ENCODE results near the gene NACA2.
"Not testable (repeated sequence)": the region's sequence is repeated elsewhere in the genome, so short reads cannot be mapped to it uniquely, and the experiment has no call there.

Gene NACA2

DNA sequence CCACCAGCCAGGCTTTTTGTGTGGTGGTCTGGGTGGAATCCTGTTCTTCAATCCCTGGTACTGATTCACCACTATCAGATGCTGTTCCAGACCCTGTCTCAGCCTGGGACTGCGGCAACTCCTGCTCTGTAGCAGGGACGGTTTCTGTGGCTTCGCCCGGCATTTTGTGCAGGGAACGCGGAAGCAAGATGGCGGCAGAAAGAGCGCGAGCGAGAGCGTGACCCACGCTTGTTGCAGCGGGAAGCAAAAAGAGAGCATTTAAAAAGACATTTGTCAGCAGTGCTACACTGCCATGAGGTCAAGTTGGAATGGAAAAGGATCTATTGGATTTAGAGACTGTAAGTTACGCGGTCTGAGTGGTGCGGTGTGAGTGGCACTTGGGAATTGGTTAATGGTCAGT, at the start of gene NACA2:
Gene NACA2 (minus strand): TSS at position 202 of the 400 bp plus-strand sequence. CDS start 39 bp downstream, at position 163.
- H3K4me1 ChIP-seq (ENCODE audit: insufficient read depth, low read length): no peaks in the 10 kb centered on the region
- H3K4me3 ChIP-seq (ENCODE audit: low read depth in 1 of 2, low read length in 2 of 2): no peak within 1 kb of the TSS
- H3K9me3 ChIP-seq (ENCODE audit: low read length): no peaks in the 10 kb centered on the region
- H3K27ac ChIP-seq (ENCODE audit: low read depth, low read length): no peak within 1 kb of the TSS
- no peak within 1 kb of the TSS for H3K9ac ChIP-seq (ENCODE audit: low read length)
- no peaks in the 10 kb centered on the region for H3K27me3 ChIP-seq (ENCODE audit: control insufficient read depth in 1 of 2, insufficient read depth in 2 of 2, low read length in 2 of 2)
- no peaks in the 10 kb centered on the region for H3K36me3 ChIP-seq (ENCODE audit: insufficient read depth, low read length)

DNA sequence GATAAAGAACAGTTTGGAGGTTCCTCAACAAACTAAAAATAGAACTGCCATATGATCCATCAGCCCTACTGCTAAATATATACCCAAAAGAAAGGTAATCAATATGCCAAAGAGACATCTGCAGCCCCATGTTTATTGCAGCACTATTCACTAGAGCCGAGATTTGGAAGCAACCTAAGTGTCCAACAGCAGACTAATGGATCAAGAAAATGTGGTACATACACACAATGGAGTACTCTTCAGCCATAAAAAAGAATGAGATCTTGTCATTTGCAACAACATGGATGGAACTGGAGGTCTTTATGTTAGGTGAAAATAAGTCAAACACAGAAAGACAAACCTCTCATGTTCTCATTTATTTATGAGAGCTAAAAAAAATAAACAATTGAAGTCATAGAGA, 48.8 kb upstream of the NACA2 start:
- Histone ChIP-seq H3K9ac (ENCODE audit: low read length) (no peak overlapping the region), H3K4me3 (ENCODE audit: low read depth in 1 of 2, low read length in 2 of 2) (no peak overlapping the region), H3K27ac (ENCODE audit: low read depth, low read length) (no peak overlapping the region), H3K4me1 (ENCODE audit: insufficient read depth, low read length) (no peaks in the 10 kb centered on the region), H3K36me3 (ENCODE audit: insufficient read depth, low read length) (no peaks in the 10 kb centered on the region), H3K27me3 (ENCODE audit: control insufficient read depth in 1 of 2, insufficient read depth in 2 of 2, low read length in 2 of 2) (no peaks in the 10 kb centered on the region), H3K9me3 (ENCODE audit: low read length) (peaks cover 6% of the 10 kb centered on the region)

DNA sequence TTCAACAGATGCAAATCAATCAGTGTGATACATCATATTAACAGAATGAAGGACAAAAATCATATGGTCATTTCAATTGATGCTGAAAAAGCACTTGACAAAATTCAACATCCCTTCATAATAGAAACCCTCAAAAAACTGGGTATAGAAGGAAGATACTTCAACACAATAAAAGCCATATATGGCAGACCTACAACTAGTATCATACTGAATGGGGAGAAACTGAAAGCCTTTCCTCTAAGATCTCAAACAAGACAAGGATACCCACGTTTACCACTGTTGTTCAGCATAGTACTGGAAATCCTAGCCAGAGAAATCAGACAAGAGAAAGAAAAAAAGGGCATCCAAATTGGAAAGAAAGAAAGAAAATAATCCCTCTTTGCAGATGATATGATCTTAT, 47.1 kb upstream of the NACA2 start:
- no peak overlapping the region for H3K9ac ChIP-seq (ENCODE audit: low read length)
- H3K4me1 ChIP-seq (ENCODE audit: insufficient read depth, low read length): no peaks in the 10 kb centered on the region
- no peaks in the 10 kb centered on the region for H3K36me3 ChIP-seq (ENCODE audit: insufficient read depth, low read length)
- no peaks in the 10 kb centered on the region for H3K27me3 ChIP-seq (ENCODE audit: control insufficient read depth in 1 of 2, insufficient read depth in 2 of 2, low read length in 2 of 2)
- H3K4me3 ChIP-seq (ENCODE audit: low read depth in 1 of 2, low read length in 2 of 2): no peak overlapping the region
- H3K9me3 ChIP-seq (ENCODE audit: low read length): peaks cover 6% of the 10 kb centered on the region
- no peak overlapping the region for H3K27ac ChIP-seq (ENCODE audit: low read depth, low read length)

DNA sequence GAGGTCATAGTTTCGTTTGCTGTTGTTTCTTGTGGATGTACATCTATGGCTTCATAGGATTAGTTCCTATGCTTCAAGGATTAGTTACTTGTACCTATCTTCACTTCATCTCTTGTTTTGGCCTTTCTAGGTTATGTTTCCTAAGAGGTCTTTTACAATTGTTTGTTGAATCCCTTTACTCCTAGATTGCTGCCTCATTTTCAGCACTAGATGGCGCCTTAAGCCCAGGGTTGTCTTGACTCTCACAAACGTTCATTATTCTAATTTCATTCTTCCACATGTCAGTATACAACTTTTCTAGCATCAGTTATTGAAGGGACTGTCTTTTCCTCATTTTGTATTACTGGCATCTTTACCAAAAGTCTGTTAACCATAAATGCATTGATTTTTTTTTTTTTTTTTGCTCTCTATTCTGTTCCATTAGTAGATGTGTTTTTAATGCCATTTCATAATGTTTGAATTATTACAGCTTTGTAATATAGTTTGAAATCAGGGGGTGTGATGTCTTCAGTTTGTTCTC, 45.0 kb upstream of the NACA2 start:
- H3K36me3 ChIP-seq (ENCODE audit: insufficient read depth, low read length): no peaks in the 10 kb centered on the region
- peaks cover 6% of the 10 kb centered on the region for H3K9me3 ChIP-seq (ENCODE audit: low read length)
- no peaks in the 10 kb centered on the region for H3K27me3 ChIP-seq (ENCODE audit: control insufficient read depth in 1 of 2, insufficient read depth in 2 of 2, low read length in 2 of 2)
- no peak overlapping the region for H3K4me3 ChIP-seq (ENCODE audit: low read depth in 1 of 2, low read length in 2 of 2)
- H3K27ac ChIP-seq (ENCODE audit: low read depth, low read length): no peak overlapping the region
- no peak overlapping the region for H3K9ac ChIP-seq (ENCODE audit: low read length)
- no peaks in the 10 kb centered on the region for H3K4me1 ChIP-seq (ENCODE audit: insufficient read depth, low read length)

DNA sequence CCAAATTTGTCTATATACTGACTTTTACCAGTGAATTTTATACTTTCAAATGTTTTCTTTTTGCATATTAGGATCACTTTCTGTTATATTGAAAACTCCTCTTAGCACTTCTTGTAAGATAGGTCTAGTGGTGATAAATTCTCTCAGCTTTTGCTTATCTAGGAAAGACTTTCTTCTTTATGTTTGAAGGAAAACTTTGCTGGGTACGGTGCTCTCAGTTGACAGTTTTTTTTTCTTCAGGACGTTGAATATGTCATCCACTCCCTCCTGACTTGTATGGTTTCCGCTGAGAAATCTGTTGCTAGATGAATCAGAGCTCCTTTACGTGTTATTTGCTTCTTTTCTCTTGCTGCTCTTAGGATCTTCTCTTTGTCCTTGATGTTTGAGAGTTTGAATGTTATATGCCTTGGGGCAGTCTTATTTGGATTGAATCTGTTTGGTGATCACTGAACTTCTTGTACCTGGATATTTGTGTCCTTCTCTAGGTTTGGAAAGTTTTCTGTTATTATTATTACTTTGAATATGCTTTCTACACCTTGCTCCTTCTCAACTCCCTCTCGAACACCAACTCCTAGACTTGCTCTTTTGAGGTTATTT, 44.0 kb upstream of the NACA2 start:
- no peaks in the 10 kb centered on the region for H3K27me3 ChIP-seq (ENCODE audit: control insufficient read depth in 1 of 2, insufficient read depth in 2 of 2, low read length in 2 of 2)
- no peaks in the 10 kb centered on the region for H3K4me1 ChIP-seq (ENCODE audit: insufficient read depth, low read length)
- no peak overlapping the region for H3K27ac ChIP-seq (ENCODE audit: low read depth, low read length)
- no peak overlapping the region for H3K9ac ChIP-seq (ENCODE audit: low read length)
- no peak overlapping the region for H3K4me3 ChIP-seq (ENCODE audit: low read depth in 1 of 2, low read length in 2 of 2)
- H3K36me3 ChIP-seq (ENCODE audit: insufficient read depth, low read length): no peaks in the 10 kb centered on the region
- H3K9me3 ChIP-seq (ENCODE audit: low read length): peaks cover 6% of the 10 kb centered on the region

DNA sequence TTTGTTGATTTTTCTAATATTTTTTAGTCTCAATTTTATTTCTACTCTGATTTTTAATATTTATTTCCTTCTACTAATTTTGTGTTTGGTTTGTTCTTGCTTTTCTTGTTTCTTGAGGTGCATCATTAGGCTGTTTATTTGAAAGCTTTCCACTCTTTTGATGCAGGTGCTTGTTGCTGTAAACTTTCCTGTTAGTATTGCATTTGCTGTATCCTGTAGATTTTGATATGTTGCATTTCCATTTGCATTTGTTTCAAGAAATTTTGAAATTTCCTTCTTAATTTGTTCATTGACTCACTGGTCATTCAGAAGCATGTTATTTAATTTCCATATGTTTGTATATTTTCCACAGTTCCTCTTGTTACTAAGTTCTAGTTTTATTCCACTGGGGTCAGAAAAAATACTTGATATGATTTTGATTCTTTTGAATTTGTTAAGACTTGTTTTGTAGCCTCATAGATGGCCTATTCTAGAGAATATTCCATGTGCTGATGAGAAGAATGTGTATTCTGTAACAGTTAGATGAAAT, 43.1 kb upstream of the NACA2 start:
- peaks cover 6% of the 10 kb centered on the region for H3K9me3 ChIP-seq (ENCODE audit: low read length)
- H3K27ac ChIP-seq (ENCODE audit: low read depth, low read length): no peak overlapping the region
- no peaks in the 10 kb centered on the region for H3K27me3 ChIP-seq (ENCODE audit: control insufficient read depth in 1 of 2, insufficient read depth in 2 of 2, low read length in 2 of 2)
- H3K9ac ChIP-seq (ENCODE audit: low read length): no peak overlapping the region
- no peaks in the 10 kb centered on the region for H3K36me3 ChIP-seq (ENCODE audit: insufficient read depth, low read length)
- H3K4me3 ChIP-seq (ENCODE audit: low read depth in 1 of 2, low read length in 2 of 2): no peak overlapping the region
- H3K4me1 ChIP-seq (ENCODE audit: insufficient read depth, low read length): no peaks in the 10 kb centered on the region

DNA sequence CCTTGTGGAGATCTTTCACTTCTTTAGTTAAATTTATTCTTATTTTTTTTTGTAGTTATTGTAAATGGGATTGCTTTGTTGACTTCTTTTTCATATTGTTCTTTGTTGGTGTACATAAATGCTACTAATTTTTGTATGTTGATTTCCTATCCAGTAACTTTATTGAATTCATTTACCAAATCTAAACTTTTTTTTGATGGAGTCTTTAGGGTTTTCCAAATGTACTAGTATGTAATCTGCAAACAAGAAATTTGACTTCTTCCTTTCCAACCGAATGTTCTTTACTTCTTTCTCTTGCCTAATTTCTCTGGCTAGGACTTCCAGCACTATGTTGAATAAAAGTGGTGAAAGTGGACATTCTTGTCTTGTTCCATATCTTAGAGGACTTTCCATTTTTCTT, 41.8 kb upstream of the NACA2 start:
- Histone ChIP-seq H3K9me3 (ENCODE audit: low read length) (peaks cover 6% of the 10 kb centered on the region), H3K27me3 (ENCODE audit: control insufficient read depth in 1 of 2, insufficient read depth in 2 of 2, low read length in 2 of 2) (no peaks in the 10 kb centered on the region), H3K36me3 (ENCODE audit: insufficient read depth, low read length) (no peaks in the 10 kb centered on the region), H3K27ac (ENCODE audit: low read depth, low read length) (no peak overlapping the region), H3K4me3 (ENCODE audit: low read depth in 1 of 2, low read length in 2 of 2) (no peak overlapping the region), H3K9ac (ENCODE audit: low read length) (no peak overlapping the region), H3K4me1 (ENCODE audit: insufficient read depth, low read length) (no peaks in the 10 kb centered on the region)

DNA sequence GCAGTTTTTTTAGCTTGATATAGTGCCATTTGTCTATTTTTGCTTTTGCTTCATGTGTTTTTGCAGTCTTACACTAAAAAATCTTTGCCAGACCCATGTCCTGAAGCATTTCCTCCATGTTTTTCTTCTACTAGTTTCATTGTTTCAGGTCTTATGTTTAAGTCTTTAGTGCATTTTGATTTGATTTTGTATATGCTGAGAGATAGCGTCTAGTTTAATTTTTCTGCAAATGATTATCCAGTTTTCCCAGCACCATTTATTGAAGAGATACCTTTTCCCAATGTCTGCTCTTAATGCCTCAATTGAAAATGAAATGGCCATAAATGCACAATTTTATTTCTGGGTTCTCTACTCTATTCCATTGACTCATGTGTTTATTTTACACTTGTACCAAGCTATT, 40.8 kb upstream of the NACA2 start:
- H3K9ac ChIP-seq (ENCODE audit: low read length): no peak overlapping the region
- H3K27me3 ChIP-seq (ENCODE audit: control insufficient read depth in 1 of 2, insufficient read depth in 2 of 2, low read length in 2 of 2): no peaks in the 10 kb centered on the region
- no peak overlapping the region for H3K27ac ChIP-seq (ENCODE audit: low read depth, low read length)
- peaks cover 6% of the 10 kb centered on the region for H3K9me3 ChIP-seq (ENCODE audit: low read length)
- no peaks in the 10 kb centered on the region for H3K36me3 ChIP-seq (ENCODE audit: insufficient read depth, low read length)
- no peak overlapping the region for H3K4me3 ChIP-seq (ENCODE audit: low read depth in 1 of 2, low read length in 2 of 2)
- H3K4me1 ChIP-seq (ENCODE audit: insufficient read depth, low read length): no peaks in the 10 kb centered on the region

DNA sequence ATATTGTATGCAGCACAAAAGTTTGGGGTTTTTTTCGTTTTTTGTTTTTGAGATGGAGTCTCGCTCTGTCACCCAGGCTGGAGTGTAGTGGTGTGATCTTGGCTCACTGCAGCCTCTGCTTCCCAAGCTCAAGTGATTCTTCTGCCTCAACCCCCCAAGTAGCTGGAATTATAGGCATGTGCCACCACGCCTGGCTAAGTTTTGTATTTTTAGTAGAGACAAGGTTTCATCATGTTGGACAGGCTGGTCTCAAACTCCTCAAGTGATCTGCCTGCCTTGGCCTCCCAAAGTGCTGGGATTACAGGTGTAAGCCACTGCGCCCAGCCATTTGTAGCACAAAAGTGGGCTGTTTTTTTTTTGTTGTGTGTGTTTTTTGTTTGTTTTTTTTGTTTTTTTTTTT, 37.1 kb upstream of the NACA2 start:
- not testable (repeated sequence) for H3K36me3 ChIP-seq (ENCODE audit: insufficient read depth, low read length); H3K9me3 ChIP-seq (ENCODE audit: low read length); H3K4me3 ChIP-seq (ENCODE audit: low read depth in 1 of 2, low read length in 2 of 2); H3K9ac ChIP-seq (ENCODE audit: low read length); H3K27ac ChIP-seq (ENCODE audit: low read depth, low read length); H3K4me1 ChIP-seq (ENCODE audit: insufficient read depth, low read length); H3K27me3 ChIP-seq (ENCODE audit: control insufficient read depth in 1 of 2, insufficient read depth in 2 of 2, low read length in 2 of 2)

DNA sequence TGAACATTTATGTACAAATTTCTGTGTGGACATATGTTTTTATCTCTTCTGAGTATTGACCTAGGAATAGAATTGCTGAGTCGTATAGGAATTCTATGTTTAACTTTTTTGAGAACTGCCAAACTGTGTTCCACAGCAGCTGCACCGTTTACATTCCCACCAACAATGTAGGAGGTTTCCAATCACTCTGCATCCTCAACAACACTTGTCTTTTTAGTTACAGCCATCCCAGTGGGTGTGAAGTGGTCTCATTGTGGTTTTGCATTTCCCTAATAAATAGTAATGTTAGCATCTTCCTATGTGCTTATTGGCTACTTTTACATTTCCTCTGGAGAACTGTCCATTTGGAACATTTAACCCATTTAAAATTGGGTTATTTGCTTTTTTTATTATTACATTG, 36.6 kb upstream of the NACA2 start:
- Histone ChIP-seq H3K9ac (ENCODE audit: low read length) (no peak overlapping the region), H3K4me3 (ENCODE audit: low read depth in 1 of 2, low read length in 2 of 2) (no peak overlapping the region), H3K9me3 (ENCODE audit: low read length) (no peaks in the 10 kb centered on the region), H3K4me1 (ENCODE audit: insufficient read depth, low read length) (no peaks in the 10 kb centered on the region), H3K27me3 (ENCODE audit: control insufficient read depth in 1 of 2, insufficient read depth in 2 of 2, low read length in 2 of 2) (no peaks in the 10 kb centered on the region), H3K27ac (ENCODE audit: low read depth, low read length) (no peak overlapping the region), H3K36me3 (ENCODE audit: insufficient read depth, low read length) (no peaks in the 10 kb centered on the region)

DNA sequence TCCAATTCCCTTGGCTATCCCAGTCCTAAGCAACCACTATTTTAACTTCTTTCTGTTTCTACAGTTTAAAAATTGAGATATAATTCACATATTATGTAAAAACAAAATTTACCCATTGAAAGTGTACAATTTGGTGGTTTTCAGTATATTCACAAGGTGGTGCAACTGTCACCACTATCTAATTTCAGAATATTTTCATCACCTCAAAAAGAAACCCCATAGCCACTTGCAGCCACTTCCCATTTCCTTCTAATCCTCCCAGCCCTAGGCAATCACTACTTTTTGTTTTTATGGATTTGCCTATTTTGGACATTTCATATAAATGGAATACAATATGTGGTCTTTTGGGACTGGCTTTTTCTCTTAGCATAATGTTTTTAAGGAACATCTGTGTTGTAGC, 36.1 kb upstream of the NACA2 start:
- Histone ChIP-seq H3K36me3 (ENCODE audit: insufficient read depth, low read length) (no peaks in the 10 kb centered on the region), H3K4me1 (ENCODE audit: insufficient read depth, low read length) (no peaks in the 10 kb centered on the region), H3K27me3 (ENCODE audit: control insufficient read depth in 1 of 2, insufficient read depth in 2 of 2, low read length in 2 of 2) (no peaks in the 10 kb centered on the region), H3K9me3 (ENCODE audit: low read length) (no peaks in the 10 kb centered on the region), H3K27ac (ENCODE audit: low read depth, low read length) (no peak overlapping the region), H3K4me3 (ENCODE audit: low read depth in 1 of 2, low read length in 2 of 2) (no peak overlapping the region), H3K9ac (ENCODE audit: low read length) (no peak overlapping the region)

DNA sequence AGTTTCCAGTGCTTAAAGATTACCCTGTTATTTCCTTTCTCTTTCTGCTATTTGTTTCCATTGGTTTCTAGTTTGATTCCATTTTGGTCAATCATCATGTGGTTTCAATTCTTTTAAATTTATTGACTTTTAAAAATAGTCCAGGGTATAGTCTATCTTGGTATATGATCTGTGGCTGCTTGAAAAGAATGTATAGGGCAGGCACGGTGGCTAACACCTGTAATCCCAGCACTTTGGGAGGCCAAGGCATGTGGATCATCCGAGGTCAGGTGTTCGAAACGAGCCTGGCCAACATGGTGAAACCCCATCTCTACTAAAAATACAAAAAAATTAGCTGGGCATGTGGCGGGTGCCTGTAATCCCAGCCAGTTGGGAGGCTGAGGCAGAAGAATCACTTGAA, 34.5 kb upstream of the NACA2 start:
- Histone ChIP-seq H3K27me3 (ENCODE audit: control insufficient read depth in 1 of 2, insufficient read depth in 2 of 2, low read length in 2 of 2) (no peaks in the 10 kb centered on the region), H3K9ac (ENCODE audit: low read length) (no peak overlapping the region), H3K36me3 (ENCODE audit: insufficient read depth, low read length) (no peaks in the 10 kb centered on the region), H3K4me1 (ENCODE audit: insufficient read depth, low read length) (no peaks in the 10 kb centered on the region), H3K27ac (ENCODE audit: low read depth, low read length) (no peak overlapping the region), H3K9me3 (ENCODE audit: low read length) (no peaks in the 10 kb centered on the region), H3K4me3 (ENCODE audit: low read depth in 1 of 2, low read length in 2 of 2) (no peak overlapping the region)
